ENCODE data around the gene ANKMY1.

The ANKMY1 gene

DNA sequence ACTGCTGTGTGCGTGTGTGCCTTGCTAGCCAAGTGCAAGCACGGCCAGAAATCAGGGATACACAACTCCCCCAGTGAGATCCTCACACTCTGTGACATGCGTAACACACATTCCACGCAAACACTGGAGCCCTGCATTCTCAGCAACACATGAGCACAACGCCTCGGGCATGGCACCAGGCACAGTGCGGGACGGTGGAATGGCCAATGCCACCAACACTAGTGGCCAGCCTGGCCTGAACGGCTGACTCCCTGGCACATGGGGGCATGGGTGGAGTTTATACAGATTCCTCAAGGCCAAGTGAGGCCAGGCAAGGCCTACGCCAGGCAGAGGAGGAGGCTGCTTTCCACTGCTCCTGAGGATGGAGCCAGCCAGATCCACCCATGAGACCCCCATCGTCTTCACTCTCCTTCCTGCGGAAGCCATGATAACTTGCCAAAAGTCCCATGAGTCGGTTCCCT, 56.2 kb downstream of the ANKMY1 start:
- no peak for DNase-seq

DNA sequence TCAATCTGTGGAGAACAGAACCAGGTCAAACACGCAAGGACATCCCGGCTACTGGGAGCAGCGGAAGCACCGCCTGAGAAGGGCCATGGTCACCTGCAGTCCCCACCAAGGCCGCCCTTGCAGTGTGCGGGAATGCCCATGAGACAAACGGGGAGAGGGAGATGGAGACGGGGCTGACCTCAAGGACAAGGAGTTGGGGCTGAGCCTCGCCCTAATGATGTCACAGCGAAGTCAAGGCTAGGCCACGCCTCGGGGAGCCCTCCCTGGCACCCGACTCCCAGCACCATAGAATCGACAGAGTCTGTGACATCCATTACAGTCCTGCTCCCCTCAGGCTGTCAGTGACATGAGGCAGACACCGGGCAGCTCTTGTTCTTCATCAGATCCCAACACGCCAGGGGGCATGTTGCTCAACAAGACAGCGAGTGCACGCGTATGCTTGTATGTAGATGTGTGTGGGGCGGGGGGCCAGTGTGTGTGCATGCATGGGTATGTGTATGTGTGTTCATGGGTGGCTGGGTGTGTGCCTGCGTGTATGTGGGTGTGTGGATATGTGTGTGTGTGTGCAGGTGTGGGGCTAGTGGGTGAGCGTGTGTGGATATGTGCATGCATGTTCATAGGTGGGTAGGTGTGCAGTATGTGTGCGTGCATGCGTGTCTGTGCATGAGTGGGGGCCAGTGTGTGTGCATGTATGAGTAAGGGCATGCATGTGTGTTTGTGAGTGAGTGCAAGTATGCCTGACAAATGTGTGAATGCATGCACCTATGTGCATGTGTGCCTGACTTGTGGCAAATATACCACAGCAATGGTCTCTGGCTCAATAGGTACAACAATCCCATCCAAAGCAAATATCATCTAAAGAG, 57.0 kb downstream of the ANKMY1 start:
- no peak for DNase-seq

DNA sequence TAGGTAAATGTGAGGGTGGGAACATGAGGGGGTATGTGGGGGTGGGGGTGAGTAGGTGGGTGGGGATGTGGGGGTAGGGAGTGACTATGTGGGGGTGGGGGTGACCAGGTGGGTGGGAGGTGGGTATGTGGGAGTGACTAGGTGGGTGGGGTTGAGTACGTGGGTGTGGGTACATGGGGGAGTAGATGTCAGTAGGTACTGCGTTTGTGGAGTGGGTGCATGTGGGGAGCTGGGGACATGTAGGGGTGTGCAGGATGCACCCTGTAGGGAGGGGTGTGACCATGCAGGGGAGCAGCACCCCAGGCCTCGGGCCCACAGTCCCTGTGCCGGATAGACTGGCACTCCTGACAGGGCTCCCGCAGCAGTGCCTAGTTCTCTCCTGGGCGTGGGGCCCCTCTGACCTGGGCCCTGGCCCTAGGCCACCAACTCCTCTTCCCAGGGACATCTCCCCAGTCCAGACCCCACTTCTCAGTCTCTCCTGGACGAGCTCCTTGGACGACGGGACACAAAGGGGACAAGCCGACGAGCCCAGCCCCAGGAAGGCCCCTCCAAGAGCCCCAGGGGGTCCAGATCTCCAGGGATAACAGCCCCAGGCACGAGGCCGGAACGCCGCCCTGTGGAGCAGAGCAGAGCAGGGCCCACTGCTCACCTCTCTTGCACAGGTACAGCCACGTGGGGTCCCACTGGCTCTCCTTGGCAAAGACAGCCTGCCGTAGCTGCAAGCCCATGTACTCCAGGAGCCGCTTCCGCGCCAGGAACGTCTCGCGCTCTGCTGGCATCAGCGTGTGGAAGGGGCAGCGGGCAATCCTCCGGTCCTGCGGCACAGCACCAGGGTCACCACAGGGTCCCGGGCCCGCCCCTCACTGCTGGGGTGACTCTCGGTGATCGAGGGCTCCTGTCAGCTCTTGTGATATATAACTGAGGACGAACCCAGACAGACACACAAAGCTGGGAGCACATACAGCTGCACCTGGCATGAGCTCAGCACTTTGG, 58.2 kb downstream of the ANKMY1 start:
- DNase-seq, result no peak

DNA sequence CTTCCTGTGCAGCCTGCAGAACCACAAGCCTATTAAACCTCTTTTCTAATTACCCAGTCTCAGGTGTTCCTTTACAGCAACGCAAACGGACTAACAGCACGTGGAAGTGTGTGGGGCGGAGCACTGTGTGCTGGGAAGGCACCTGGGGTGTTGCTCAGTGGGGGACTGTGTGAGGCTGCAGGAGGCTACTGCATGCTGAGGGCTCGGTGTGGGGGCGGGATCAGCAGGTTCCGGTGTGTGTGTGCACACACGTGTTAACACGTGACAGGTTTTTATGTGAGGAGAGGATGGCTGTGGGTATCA, 58.9 kb downstream of the ANKMY1 start:
- no peak for DNase-seq

DNA sequence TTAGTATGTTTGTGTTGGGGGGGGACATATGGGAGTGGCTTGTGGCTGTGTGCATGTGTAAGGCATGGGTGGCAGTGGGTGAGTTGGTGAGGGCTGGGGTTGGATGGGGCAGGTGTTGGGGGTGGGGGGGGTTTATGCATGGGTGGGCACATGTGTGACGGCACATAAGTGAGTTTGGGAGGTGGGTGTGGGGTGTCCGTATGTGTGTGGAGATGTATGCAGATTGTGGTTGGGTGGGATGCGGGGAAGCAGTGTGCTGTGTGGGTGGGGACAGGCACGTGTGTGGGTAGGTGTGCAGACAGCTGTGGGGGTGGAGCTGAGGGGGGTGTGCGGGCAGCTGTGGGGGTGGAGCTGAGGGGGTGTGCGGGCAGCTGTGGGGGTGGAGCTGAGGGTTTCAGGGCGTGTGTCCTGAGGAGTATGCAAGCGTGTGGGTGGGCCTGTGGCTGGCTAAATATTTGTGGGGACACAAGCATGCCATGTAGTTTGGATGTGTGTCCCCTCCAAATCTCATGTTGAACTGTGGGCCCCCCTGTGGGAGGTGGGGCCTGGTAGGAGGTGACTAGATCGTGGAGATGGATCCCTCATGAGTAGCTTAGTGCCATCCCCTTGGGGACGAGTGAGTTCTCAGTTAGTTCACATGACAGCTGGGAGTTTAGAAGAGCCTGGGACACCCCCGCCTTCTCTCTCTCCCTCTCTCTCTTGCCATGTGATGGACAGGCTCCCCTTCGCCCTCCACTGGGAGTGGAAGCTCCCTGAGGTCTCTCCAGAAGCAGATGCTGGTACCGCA, 59.4 kb downstream of the ANKMY1 start:
- no peak for DNase-seq

DNA sequence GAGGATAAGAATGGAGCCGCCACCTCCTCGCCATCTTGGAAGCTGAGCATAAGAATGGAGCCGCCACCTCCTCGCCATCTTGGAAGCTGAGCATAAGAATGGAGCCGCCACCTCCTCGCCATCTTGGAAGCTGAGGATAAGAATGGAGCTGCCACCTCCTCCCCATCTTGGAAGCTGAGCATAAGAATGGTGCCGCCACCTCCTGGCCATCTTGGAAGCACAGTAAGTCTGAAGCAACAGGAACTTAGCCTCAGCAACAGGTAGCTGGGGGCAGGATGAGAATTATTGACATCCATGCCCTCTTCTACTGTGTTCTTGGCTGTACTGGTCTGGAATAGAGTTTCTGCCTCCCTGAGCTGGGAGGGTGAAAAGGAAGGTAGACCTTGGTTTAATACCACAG, 60.7 kb downstream of the ANKMY1 start:
- peak; percentile 35 for DNase-seq

DNA sequence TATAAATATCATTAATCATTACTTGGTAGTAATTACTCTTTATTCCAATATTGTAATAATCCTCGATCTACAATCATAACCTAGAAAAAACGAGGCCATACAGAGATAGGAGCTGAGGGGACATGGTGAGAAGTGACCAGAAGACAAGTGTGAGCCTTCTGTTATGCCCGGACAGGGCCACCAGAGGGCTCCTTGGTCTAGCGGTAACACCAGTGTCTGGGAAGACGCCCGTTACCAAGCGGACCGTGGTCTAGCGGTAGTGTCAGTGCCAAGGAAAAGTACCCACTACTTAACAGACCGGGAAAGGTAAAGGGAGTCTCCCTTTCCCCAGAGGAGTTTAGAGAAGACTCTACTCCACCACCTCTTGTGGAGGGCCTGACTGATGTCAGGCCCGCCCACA, 62.8 kb downstream of the ANKMY1 start:
- peak; percentile 10 for DNase-seq

DNA sequence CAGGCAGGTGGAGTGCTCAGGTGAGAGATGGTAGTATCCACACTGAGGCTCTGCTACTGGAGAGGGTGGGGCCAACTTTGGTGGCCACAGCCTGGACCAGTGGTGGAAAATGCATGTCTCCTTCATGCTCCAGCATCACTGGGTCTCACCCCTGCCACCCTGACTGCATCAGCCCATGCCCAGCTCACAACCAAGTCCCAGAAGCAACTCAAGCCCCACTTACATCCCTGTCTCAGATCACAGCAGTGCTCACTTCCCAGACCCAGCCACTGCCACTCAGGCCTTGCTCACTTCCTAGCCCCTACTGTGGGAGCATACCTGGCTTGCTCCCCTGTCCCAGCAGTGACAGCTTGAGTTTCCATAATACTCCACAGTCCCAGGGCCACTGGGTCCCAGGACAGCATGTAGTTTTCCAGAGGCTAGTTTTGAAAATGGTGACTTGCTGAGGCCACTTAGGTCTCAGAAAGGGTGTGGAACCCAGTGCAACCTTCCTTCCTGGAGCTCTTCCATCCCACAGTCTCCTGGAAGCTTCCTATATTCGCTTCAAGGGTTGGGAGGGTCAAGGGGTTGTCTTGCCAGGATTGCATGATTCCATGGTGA, 63.5 kb downstream of the ANKMY1 start:
- no peak for DNase-seq

DNA sequence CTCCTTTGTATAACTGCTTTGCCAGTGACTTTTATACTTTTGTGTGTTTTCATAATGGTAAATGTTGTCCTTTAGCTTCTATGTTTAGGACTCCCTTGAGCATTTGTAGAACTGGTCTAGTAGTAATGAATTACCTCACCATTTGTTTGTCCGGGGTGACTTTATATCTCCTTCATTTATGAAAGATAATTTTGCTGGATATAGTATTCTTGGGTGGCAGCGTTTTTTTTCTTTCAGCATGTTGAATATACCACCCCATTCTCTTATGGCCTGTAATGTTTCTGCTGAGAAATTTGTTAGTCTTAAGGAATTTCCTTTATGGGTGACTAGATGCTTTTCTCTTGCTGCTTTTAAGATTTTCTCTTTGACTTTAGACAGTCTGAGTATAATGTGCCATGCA, 66.3 kb downstream of the ANKMY1 start:
- DNase-seq, result no peak

DNA sequence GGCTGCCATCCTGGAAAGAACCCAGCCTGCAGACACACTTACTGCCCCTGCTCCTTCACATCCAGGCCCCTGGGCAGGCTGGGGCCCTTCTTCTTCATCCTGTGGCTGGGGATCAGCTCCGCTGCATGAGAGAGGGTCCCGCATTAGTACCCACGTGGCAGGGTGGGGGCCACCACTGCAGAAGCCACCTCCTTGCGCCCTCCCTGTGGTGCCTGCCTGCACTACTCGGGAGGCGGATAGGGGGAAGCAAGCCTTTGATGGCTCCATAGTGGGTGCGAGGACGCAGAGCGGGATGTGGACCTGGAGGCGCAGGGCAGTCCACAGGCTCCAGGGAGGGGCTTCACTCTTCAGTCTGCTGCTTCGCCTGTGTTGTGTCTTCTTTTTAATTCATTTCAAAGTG, 75.6 kb downstream of the ANKMY1 start:
- no peak for DNase-seq

DNA sequence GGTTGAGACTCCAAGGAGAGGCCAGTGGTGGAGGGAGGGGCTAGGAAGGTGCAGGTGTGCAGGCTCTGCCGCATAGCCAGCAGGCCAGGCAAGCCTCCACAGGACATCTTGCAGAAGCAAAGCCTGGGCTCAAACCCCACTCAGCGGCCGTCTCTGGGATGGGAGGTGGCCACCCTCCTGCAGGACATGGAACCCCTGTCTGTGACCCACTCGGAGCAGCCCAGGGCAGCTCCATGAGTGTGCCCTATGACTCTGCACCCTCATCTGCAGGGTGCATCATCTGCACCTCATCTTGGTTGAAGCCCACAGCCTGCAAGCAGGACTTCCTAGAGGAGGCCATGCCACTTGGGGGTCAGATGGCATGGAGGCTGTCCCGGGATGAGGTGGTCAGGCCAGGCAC, 76.1 kb downstream of the ANKMY1 start:
- no peak for DNase-seq

DNA sequence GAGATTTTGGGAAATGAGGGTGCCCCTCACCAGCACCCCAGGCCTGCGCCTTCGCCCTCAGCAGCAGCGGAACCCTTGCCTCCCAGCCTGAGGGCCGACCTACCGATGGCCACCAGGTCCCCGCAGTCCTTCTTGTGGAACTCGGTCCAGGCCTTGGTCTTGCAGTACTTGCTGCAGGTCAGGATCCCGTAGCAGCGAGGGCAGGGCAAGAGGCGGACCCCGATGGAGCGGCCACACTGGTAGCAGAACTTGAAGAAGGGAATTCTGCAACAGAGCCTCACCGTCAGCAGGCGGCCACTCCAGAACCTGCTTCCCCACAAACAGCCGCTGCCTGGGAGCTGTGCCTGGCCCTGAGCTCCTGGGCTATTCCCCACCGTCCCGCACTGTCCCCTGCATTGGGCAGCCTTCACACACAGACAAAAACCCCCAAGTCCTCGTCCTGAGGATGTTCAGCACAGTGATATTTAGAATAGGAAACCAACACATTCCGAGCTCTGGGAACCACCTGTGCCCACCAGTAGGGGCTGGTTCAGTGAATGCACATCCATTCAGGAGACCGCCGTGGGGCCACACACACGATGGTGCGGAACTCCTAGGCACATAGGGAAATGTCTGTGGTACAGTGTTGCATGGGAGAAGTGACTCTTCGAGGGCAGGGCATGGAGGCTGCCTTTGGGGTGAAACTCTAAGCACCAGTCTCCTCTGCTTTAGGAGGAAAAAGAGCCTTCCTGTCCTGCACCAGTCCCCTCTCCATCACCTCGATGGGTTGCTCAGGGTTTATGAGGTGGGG, 76.8 kb downstream of the ANKMY1 start:
- no peak for DNase-seq

DNA sequence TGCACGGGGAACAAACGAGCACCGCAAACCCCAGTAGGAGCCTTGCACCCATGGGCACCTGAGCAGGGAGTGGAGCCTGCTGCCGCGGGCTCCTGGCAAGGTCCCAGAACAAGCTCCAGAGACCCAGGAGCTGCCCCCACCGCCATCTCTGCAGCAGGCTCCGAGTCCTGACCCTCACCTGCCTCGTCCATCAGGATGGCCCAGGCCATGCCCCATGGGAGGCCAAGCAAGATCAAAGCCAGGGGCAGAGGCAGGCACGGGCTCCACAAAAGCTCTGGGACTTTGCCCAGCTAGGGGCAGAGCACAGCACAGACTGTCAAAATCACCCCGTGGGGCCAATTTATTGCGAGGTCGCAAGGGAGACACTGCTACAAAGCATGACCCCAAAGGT, 78.7 kb downstream of the ANKMY1 start:
- DNase-seq, result no peak

DNA sequence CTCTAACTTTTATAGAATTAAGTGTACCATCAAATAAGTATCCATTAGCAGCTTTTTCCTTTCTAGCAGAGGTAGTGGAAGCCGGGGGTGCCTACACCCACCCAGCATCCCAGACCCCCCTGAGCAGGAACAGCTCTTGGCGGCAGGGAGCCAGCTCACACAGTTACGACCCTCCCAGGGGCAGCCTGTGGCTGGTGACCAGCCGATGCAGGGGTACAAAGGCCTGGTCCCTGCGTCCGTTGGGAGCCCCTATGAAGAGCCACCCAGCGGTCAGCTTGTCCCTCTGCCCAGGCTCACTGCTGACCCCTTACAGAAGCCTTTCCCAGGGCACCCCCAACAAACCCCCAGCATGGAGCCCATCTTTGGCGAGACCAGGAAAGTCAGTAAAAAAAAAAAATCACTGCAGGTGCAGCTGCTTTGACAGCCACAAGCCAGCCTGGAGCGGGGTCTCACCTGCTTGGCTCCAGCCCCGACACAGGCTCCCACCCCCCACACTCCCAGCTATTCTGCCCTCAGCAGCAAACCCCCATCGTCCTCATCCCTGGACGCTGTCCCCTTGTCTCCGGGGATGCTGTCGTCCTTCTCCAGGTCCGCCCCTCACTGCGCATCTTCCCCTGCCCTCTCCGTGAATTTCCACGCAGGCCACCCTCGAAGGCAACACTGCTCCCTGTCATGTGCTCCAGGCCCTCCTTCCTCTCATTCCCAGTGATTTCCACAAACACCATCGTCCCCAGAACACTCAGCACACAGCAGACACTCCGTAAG, 79.3 kb downstream of the ANKMY1 start:
- DNase-seq, result no peak

DNA sequence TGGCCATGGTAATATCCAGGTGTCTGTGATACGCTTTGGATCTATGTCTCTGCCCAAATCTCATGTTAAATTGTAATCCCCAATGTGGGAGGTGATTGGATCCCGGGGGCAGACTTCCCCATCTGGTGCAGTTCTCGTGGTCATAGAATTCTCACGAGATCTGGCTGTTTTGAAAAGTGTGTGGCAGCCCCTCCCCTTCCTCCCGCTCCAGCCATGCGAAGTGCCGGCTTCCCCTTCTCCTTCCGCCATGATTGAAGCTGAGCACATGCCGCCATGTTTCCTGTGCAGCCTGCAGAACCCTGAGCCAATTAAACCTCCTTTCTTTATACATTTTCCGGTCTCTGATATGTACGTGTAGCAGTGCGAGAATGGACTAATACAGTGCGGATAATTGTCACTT, 79.9 kb downstream of the ANKMY1 start:
- DNase-seq, result peak; percentile 38

DNA sequence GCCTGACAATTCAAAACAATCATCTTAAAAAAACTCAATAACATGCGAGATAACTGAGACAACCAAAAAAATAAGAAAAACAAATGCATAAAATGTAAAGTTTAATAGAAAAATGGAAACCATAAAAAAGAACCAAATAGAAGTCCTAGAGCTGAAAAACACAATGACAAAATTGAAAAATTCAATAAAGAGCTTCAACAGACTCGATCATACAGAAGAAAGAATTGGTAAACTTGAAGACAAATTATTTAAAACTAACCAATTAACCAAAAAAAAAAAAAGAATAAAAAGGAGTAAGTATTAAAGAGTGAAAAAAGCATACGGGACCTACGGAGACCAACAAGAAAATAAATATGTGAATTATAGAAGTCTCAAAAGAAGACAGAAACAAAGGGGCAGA, 84.6 kb downstream of the ANKMY1 start:
- DNase-seq, result no peak

DNA sequence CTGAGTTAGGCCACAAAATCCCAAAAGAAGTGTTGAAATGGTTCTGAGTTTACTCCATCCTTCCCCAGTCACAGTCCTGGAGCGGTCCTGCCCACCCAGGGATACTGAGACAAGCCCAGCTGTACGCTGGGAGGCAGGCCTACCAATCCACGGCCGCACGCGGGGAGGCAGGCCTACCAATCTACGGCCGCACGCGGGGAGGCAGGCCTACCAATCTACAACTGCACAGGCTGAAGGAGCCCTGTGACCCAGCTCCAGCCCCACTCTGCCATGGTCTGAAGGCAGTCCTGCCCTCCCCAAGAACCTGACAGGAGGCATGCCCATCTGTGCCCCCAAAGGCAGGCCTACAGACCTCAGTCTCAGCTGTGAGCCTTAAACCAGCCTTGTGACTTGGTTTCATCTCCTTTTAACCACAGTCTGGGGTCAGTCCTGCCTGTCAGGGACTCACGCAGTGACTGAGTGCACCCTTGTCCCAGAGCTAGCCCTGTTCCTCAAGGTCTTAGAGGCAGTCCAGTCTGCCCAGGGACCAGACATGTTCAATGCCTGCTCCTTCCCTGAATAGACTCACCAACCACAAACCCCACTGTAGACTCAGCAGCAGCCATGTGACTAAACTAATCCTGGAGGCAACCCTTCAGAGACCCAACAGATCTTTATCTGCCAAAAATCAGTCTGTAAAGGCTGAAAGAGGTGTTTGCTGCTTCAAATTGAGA, 85.6 kb downstream of the ANKMY1 start:
- DNase-seq, result no peak

DNA sequence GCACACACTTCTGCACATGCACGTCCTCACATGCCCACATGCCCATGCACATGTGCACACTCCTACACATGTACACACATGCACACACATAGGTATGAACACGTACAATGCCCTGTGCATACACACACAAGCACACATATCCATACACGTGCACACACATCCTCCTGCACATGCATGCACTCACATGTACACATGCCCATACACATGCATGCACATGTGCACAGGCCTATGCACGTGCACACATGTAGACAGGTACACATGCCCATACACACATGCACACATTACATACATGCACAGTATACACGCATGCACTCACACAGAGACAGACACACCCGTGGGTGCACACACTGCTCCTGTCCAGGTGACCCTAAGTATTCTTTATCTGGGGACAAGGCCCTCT, 88.0 kb downstream of the ANKMY1 start:
- DNase-seq, result no peak

DNA sequence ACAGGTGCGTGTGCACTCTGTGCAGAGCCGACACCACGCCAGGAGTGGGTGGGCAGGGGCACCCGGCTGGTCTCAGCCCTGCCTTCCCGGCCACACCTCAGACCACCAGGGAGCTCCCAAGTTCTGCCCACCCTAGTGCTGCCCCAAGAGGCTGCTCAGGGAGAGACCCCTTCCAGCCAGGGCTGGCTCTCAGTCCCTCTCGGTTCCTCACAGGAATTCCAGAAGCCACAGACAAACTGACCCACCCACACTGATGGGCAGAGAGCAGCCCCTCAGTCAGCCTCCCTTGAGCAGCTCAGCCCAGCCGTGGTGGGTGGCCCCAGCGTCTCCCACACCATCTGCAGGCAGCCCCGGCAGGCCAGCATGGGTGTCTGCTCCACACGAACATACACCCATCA, 88.5 kb downstream of the ANKMY1 start:
- no peak for DNase-seq

Measured in NCI-H82 (cell line).